COLO668 (cell line): ENCODE measurements around the gene CD63.
"Not testable (repeated sequence)": the region's sequence is repeated elsewhere in the genome, so short reads cannot be mapped to it uniquely, and the experiment has no call there.

ENCODE experiments used
- DNase-seq: peaks from one replicate; lab custom pipeline; 2025; ENCODE audit not compliant: unreplicated experiment; lab: John Stamatoyannopoulos, UW

Gene CD63

GRCh38 chr12:55728939-55729818 lies at the start of gene CD63:
Gene CD63 (minus strand): TSS chr12:55729009. CDS start chr12:55728341, 668 bp downstream.
- peak; percentile 83 for DNase-seq

DNA sequence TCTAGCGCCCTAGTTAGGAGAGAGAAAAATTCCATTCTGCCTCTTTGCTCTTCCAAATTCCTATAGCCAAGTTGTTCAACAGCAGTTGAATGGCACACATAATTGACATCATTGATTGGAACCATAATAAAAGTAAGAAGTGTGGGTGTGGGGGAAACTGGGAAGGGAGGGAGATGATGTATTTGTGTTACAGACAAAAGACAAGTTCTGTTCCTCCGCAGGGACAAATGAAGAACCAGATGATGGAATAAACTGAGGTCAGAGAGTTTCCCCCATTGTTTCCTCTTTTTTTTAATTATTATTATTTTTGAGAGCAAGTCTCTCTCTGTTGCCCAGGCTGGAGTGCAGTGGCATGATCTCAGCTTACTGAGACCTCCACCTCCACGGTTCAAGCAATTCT lies 49.0 kb upstream of the CD63 start:
- DNase-seq: no peak

GRCh38 chr12:55771736-55772135 lies 42.9 kb upstream of the CD63 start:
- no peak for DNase-seq

GRCh38 chr12:55767156-55767555 lies 38.3 kb upstream of the CD63 start:
- DNase-seq: no peak

GRCh38 chr12:55765736-55766290 lies 37.0 kb upstream of the CD63 start:
- peak; percentile 2 for DNase-seq

DNA sequence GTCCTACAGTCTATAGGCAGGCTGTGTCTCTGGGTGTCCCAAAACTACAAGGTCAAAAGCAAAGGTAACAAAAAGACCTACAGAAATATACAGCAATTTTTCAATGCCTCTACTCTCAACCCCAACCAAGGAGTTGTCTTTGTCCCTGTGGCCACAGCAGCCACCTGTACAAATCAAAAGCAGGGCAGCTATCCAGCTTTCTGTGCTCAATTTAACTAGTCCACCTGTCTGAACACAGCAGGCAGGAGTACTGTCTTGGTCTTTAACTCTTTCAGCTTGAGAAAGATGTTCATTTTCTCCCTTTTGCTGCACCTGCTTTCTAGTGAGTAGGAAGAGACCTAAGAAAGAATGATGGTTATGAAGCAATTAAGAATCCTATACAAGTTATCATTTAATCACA lies 33.8 kb upstream of the CD63 start:
- no peak for DNase-seq

GRCh38 chr12:55760663-55761062 lies 31.9 kb upstream of the CD63 start:
- no peak for DNase-seq

DNA sequence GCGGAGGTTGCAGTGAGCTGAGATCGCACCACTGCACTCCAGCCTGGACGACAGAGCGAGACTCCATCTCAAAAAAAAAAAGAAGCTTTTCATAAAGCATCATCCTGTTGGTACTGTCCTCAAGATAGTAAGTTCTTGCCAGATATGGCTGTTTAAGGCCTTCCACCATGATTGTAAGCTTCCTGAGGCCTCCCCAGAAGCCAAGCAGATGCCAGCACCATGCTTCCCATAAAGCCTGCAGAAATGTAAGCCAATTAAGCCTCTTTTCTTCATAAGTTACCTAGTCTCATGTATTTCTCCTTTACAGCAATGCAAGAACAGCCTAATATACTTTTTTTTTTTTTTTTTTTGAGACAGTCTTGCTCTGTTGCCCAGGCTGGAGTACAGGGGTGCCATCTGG lies 29.8 kb upstream of the CD63 start:
- not testable (repeated sequence) for DNase-seq

DNA sequence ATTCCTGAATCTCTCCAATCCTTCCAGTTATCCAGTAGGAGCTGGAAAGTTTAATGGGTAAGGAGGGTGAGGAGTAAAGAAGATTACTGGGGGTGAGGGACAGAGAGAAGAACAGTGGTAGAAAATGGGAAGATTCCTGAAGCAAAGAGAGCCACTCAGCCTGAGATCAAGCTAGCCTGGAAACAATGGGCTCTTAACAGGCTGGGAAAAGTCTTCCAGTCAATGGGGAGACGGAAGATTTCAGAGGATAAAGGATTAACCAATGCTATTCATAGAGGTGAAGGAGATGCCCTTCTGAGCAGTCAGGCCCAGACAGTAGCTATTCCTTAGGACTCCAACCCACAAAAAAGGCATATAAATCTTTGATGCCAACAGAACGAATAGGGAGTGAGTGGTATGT lies 28.9 kb upstream of the CD63 start:
- DNase-seq: no peak

- DNase-seq: no peak
Measured at GRCh38 chr12:55755246-55755645, 26.4 kb upstream of the CD63 start.

GRCh38 chr12:55748230-55748993 lies 19.6 kb upstream of the CD63 start:
- DNase-seq: no peak

GRCh38 chr12:55746913-55747231 lies 18.1 kb upstream of the CD63 start:
- DNase-seq: no peak

DNA sequence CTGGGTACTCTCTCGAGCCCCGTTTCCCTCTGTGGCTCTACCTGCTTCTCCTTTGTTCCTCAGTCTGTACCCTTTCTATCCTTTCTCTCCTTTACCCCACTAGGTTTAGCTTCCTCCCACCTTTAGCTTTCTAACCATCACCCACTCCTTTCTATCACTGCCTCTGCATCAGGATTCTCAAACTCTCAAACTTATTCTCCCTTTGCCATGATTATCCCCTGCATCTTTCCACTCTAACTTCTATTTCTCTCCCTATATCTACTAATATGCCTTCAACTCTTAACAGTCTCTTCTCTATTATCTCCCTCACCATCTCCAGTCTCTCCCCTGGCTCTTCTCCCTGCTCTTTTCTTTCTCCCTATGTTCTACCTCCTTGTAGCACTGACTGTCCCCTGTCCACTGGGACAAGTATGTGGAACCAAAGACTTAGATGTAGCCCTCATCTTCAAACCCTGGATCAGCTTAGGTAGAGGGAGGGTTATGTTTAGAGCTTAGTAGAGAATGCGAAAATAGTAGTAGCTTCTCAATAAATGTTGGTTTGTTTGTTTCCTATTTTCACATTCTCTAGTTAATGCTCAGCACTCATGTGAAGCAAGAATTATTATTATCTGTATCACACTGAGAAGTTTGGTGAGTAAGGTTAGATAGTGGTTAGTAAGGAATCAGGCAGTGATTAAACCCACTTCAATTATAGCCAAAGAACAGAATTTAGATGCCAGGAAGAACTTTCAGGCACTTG lies 17.5 kb upstream of the CD63 start:
- no peak for DNase-seq

DNA sequence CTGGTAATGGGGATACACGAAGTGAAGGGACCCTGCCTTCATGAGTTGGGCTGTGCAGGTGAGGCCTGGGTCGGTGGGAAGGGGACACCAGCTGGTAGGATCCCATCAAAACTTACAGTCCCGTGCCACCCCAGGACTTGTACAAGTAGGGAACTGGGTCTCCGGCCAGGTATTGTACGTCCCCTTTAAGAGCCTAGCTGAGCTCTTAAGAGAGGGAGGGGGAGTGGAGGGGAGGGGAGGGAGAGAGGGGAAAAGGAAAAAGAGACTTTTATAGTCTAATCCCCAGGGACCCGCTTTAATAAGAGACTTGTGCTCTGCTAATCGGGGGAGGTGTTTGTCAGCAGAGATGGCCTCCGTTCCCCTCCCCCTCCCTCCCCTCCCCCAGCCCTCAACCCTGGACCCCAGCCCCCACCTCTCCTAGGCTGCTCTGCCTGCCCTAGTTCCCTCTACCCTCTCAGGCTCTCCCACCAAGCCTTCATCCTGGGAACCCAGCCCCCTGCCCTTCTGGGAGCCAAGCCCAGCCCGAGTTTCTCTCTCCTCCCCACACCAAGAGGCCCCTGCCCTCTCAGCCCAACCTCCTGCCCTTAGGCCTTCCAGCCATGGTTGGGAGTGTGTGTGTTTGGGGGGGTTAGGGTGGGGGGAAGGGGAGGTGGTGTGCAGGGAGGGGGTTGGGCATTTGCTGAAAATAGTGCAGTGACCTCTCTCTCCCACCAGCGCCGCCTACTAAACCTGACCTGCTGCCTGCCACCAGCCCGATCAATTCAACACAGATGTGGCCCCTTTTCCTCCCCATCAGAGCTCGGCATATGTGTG lies 16.8 kb upstream of the CD63 start:
- no peak for DNase-seq

DNA sequence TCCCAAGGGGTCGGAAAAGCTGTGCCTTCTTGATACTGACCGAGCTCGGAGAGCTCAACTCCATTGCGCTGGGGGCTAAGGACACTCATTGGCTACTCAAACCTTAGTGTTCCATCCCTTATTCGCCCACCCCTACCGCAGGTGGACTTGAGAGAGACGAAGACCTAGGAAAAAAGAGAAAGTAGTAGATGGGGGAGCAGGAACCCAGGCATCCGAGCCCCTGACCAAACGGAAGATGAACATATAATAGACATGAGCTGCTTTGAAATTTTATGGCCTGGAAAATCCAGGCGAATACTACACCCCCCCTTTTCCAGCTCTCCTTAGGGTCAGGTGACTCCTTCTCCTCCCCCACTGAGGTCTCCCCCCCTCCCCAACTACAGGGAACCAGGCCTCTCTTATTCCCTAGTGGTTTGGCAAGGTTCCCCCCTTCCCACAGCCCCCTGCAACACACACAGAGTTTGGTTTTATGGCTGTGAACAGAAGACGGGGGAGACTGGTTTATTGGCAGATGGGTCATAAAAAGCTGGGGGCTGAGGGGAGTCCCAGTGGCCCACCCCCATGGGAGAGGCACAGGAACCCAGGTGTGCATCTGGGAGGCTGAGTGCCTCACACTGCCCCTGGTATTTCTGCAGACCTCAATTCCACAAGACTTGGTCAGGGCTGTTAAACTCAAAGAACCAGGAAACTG lies 15.7 kb upstream of the CD63 start:
- no peak for DNase-seq

DNA sequence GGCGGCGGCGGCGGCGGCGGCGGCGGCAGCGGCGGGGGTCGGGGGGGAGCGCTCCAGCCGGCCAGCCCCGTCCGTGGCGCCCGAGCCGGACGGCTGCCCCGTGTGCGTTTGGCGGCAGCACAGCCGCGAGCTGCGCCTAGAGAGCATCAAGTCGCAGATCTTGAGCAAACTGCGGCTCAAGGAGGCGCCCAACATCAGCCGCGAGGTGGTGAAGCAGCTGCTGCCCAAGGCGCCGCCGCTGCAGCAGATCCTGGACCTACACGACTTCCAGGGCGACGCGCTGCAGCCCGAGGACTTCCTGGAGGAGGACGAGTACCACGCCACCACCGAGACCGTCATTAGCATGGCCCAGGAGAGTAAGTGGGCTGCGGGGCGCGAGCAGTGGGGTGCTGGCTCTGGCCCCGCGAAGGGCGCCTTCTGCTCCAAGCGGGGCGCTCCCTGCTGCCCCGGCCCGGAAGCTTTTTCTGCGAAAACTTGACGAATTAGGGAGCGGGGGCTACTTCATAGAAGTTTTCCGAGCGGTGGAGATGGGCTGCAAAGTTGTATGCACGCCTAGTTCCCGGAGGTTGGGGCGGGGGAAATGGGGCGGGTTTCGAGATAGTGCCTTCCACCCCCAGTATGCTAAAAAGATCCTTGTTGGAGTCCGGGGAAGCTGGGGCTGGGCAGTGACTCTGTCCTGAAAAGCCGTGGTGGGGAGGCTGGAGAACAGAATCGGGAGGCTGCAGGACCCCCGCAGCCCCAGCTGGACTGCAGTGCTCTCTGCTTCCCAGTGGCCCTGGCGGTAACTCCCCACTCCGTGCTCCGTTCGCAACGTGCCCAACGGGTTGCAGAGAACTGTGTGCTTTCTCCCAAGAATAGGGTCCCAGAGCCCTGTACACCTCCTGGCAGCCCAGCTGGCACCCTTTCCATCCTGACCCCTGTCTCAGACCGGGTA lies 14.9 kb upstream of the CD63 start:
- DNase-seq: peak; percentile 31

DNA sequence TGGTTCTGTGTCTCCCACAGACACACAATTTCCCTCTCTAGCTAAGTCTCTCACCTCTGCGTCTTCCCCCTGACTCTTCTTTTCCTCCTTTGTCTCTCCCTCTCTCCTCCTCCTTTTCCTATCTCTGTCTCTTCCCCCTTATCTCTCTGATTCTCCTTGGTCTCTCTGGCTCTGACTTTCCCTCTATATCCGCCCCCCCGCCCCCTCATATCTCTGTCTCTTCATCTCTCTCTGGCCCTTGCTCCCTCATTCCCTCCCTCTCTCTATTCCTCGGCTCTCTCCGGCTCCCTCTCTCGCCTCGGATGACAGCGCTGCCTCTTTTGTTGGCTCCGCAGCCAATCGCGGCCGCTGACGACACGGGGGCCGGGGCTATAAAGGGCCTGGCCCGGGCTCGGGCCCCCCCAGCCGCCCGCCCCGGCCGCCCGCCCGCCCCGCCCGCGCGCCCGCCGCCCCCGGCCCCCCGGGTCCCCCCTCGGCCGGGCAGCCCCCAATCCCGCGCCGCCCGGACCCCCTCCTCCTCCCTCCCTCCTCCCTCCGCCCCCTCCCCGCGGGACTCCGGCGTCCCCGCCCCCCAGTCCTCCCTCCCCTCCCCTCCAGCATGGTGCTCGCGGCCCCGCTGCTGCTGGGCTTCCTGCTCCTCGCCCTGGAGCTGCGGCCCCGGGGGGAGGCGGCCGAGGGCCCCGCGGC lies 14.1 kb upstream of the CD63 start, which contains the start of gene GDF11:
GDF11 (plus strand) TSS at position 404 of the 687 bp plus-strand sequence; CDS start at position 599, 195 bp downstream.
- DNase-seq: peak; percentile 58
